ENCODE results near the gene PAWR. TPM values are rescaled to one million over a fixed set of nuclear protein-coding genes. Genes with fewer than 3 reads are reported as not detected.

PAWR gene
- total and polyA plus RNA-seq, 2 experiments from 2014 or later = 149 to 180 TPM

- TF ChIP-seq, protein P1, sequence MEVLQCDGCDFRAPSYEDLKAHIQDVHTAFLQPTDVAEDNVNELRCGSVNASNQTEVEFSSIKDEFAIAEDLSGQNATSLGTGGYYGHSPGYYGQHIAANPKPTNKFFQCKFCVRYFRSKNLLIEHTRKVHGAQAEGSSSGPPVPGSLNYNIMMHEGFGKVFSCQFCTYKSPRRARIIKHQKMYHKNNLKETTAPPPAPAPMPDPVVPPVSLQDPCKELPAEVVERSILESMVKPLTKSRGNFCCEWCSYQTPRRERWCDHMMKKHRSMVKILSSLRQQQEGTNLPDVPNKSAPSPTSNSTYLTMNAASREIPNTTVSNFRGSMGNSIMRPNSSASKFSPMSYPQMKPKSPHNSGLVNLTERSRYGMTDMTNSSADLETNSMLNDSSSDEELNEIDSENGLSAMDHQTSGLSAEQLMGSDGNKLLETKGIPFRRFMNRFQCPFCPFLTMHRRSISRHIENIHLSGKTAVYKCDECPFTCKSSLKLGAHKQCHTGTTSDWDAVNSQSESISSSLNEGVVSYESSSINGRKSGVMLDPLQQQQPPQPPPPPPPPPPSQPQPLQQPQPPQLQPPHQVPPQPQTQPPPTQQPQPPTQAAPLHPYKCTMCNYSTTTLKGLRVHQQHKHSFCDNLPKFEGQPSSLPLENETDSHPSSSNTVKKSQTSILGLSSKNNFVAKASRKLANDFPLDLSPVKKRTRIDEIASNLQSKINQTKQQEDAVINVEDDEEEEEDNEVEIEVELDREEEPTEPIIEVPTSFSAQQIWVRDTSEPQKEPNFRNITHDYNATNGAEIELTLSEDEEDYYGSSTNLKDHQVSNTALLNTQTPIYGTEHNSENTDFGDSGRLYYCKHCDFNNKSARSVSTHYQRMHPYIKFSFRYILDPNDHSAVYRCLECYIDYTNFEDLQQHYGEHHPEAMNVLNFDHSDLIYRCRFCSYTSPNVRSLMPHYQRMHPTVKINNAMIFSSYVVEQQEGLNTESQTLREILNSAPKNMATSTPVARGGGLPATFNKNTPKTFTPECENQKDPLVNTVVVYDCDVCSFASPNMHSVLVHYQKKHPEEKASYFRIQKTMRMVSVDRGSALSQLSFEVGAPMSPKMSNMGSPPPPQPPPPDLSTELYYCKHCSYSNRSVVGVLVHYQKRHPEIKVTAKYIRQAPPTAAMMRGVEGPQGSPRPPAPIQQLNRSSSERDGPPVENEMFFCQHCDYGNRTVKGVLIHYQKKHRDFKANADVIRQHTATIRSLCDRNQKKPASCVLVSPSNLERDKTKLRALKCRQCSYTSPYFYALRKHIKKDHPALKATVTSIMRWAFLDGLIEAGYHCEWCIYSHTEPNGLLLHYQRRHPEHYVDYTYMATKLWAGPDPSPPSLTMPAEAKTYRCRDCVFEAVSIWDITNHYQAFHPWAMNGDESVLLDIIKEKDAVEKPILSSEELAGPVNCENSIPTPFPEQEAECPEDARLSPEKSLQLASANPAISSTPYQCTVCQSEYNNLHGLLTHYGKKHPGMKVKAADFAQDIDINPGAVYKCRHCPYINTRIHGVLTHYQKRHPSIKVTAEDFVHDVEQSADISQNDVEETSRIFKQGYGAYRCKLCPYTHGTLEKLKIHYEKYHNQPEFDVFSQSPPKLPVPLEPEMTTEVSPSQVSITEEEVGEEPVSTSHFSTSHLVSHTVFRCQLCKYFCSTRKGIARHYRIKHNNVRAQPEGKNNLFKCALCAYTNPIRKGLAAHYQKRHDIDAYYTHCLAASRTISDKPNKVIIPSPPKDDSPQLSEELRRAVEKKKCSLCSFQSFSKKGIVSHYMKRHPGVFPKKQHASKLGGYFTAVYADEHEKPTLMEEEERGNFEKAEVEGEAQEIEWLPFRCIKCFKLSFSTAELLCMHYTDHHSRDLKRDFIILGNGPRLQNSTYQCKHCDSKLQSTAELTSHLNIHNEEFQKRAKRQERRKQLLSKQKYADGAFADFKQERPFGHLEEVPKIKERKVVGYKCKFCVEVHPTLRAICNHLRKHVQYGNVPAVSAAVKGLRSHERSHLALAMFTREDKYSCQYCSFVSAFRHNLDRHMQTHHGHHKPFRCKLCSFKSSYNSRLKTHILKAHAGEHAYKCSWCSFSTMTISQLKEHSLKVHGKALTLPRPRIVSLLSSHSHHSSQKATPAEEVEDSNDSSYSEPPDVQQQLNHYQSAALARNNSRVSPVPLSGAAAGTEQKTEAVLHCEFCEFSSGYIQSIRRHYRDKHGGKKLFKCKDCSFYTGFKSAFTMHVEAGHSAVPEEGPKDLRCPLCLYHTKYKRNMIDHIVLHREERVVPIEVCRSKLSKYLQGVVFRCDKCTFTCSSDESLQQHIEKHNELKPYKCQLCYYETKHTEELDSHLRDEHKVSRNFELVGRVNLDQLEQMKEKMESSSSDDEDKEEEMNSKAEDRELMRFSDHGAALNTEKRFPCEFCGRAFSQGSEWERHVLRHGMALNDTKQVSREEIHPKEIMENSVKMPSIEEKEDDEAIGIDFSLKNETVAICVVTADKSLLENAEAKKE (CRISPR knock-in tag; IDR thresholded peaks at IDR 0.05) = no peak
- no peak for TF ChIP-seq ZNF331 (CRISPR knock-in tag; IDR thresholded peaks at IDR 0.05; ENCODE audit: low read depth)
- TF ChIP-seq CTCF (conservative IDR thresholded peaks at IDR 0.05; ENCODE audit: low read depth in 2 of 2) = no peak
- TF ChIP-seq EZH2phosphoT487 (IDR thresholded peaks at IDR 0.05; ENCODE audit: unreplicated experiment) = no peak
- TF ChIP-seq REST (IDR thresholded peaks at IDR 0.05; ENCODE audit: unreplicated experiment) = no peak
- no peak for TF ChIP-seq CREB1 (CRISPR knock-in tag; IDR thresholded peaks at IDR 0.05; ENCODE audit: low read depth)
- no peak for TF ChIP-seq ZNF114 (CRISPR knock-in tag; IDR thresholded peaks at IDR 0.05)
Measured at GRCh38 chr12:79638490-79638889, 52.3 kb downstream of the PAWR start (continued).
